Measurements from ENCODE around the gene CENPK. TPM values are rescaled to one million over a fixed set of nuclear protein-coding genes. Genes with fewer than 3 reads are reported as not detected.
"Not testable (repeated sequence)": the region's sequence is repeated elsewhere in the genome, so short reads cannot be mapped to it uniquely, and the experiment has no call there.

Gene CENPK
- total and polyA plus RNA-seq, 5 experiments from 2014 or later, result 28.6 to 71.0 (median 39.8) TPM

DNA sequence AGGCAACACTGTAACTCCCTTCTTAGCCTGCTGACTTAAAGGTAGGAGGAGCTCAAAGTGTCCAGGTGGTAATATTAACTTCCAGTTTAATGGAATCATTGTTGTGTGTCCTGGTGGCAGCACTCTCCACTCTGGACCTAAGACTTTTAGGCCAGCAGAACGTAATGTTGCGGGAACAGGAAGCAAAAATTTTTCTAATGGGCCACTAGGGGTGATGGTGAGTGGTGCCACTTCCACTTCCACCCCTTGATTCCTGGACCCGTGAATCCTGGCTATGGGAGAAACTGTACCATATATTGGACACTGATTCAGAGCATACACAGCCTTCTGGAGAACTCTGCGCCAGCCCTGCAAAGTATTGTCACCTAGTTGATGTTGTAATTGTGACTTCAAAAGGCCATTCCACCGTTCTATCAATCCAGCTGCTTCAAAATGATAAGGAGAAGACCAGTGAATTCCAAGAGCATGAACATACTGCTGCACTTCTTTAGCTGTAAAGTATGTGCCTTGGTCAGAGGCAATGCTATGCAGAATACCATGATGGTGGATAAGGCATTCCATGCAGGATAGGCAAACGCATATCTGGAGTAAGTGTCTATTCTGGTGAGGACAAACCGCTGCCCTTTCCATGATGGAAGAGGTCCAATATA lies 74.8 kb downstream of the CENPK start:
- H3K27me3 Mint-ChIP-seq, H3K4me1 Mint-ChIP-seq, ATAC-seq, H3K4me3 Mint-ChIP-seq, DNase-seq, H3K9me3 Mint-ChIP-seq, POLR2A ChIA-PET, H3K36me3 Mint-ChIP-seq: not testable (repeated sequence)
- peak overlapping the region in 2 of 10 donors; percentile 4 to 43 for H3K27ac Mint-ChIP-seq

DNA sequence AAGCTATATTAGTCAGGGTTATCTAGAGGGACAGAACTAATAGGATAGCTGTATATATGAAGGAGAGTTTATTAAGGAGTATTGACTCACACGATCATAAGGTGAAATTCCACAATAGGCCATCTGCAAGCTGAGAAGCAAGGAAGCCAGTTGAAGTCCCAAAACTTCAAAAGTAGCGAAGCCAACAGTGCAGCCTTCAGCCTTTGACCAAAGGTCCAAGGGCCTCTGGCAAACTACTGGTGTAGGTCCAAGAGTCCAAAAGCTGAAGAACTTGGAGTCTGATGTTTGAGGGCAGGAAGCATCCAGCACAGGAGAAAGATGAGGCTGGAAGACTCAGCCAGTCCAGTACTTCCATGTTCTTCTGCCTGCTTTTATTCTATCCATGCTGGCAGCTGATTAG lies 76.2 kb downstream of the CENPK start:
- peaks cover 6 to 14% (median 8%) of the 10 kb centered on the region in 4 donors for H3K4me1 Mint-ChIP-seq
- H3K4me3 Mint-ChIP-seq, H3K9me3 Mint-ChIP-seq, H3K27ac Mint-ChIP-seq, H3K36me3 Mint-ChIP-seq, ATAC-seq, POLR2A ChIA-PET, H3K27me3 Mint-ChIP-seq, DNase-seq: not testable (repeated sequence)

DNA sequence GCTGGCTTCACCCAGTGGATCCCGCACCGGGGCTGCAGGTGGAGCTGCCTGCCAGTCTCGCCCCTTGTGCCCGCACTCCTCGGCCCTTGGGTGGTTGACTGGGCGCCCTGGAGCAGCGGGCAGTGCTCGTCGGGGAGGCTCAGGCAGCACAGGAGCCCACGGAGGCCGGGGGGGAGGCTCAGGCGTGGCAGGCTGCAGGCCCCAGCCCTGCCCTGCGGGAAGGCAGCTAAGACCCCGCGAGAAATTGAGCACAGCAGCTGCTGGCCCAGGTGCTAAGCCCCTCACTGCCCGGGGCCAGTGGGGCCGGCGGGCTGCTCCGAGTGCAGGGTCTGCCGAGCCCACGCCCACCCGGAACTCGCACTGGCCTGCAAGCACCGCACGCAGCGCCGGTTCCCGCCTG lies 77.6 kb downstream of the CENPK start:
- DNase-seq (no peak), ATAC-seq (no peak)
- H3K27ac Mint-ChIP-seq, result peak overlapping the region in 1 of 10 donors; percentile 29
- no peaks in the 10 kb centered on the region for H3K36me3 Mint-ChIP-seq
- peaks cover 6 to 21% (median 9%) of the 10 kb centered on the region in 4 donors for H3K4me1 Mint-ChIP-seq
- H3K4me3 Mint-ChIP-seq, result no peak overlapping the region
- H3K27me3 Mint-ChIP-seq, result peaks cover 0 to 2% (median 0%) of the 10 kb centered on the region in 5 donors
- POLR2A ChIA-PET, result no interaction called here
- H3K9me3 Mint-ChIP-seq, result no peaks in the 10 kb centered on the region

DNA sequence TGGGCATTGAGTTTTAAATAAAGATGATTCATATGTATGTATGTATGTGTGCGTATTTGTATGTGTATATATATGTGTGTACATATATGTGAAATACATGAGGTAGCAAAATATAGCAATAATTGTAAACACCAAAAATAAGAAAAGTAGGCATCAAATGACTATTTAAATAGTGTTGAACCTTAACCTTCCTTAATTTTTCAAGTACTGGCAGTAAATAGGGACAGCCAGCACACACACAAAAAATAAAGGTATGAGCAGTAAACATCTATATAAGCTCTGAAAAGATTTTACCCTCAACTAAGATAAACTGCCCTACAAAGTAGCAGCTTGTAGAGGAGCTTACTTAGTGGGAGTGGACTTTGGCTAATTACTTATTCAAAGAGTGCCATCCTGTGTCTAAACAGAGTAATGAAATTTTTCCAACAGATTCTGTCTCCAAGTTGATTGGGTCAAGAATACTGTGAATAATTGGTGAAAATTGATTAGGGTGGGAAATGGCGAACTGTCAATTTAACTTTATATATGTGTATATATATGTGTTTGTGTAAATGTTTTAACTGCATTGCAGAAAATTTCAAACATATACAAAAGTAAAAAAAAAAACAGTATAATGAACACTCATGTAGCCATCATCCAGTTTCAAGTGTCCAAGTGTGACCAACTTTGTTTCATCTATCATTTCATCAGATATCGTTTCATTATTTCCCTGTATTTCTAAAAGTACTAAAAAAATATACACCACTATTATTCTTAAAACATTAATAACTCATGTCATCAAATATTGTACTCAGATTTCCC lies 79.2 kb downstream of the CENPK start:
- Mint-ChIP-seq H3K9me3 (no peaks in the 10 kb centered on the region), H3K36me3 (no peaks in the 10 kb centered on the region), H3K4me3 (no peak overlapping the region), H3K4me1 (peaks cover 6 to 21% (median 9%) of the 10 kb centered on the region in 4 donors), H3K27me3 (peaks cover 0 to 2% (median 0%) of the 10 kb centered on the region in 5 donors), H3K27ac (peak overlapping the region; percentile 90 to 99 (median 94))
- POLR2A ChIA-PET, result interaction anchor here (1.6 kb wide), 1 partner anchor 380 kb away, joined by 8 read pairs; no protein-coding TSS in a partner anchor
- ATAC-seq, result peak; percentile 26 to 45
- peak in 4 of 10 donors; percentile 8 to 59 (median 51) for DNase-seq

DNA sequence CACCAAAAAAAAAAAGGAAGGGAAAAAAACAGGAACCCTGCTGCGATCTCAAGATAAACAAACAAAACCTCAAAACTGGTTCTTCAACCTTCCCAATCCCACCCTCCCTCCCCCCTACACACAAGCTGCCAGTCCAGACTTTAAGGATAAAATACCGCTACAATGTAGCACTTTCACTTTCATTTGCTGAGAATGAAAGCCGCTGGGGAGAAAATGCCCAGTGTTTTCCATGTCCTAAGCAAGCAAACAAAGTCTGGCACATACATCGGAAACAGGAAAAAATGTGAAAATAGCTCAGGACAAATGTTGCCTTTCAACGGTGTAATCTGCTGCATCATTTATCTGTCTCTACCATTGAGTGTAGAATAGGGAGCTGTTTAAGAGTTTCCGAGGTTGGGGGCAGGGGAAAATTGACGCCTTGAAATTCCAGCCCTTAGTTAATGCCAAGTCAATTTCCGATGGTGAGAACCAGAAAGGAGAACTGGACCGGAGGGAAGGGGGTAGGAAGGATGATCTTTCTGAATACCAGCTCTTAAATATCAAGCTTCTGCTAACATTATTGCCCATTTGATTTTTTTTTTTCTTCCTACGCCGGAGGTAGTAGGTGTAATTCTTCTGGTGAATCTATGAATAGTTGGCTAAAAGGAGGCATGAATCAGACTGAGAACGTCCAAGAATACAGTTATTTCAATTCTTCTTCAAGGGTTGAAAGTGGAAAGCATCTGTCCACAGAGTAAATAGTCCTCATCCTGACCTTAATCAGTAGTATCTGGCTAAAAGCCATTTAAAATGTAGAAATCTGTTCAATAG lies 80.0 kb downstream of the CENPK start:
- no peak overlapping the region for H3K4me3 Mint-ChIP-seq

DNA sequence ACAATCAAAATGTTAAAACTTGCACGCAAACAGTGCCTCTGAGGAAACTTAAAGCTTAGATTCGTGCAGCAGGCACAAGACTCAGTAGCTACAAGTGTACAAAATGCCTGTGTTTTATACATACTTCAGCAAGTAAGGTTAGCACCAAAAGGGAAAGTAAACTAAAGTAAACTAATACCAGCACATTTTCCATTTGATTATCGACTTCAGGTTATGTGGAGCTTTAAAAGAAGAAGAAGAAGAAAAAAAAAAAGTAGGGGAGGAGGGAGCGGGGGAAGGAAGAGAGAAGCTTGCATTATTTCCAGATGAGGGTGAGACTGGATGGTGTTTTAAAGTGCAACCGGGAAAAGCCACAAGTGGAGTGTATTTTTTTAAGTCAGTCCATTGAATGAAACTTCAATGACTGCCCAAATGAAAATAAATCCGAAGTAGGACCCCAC lies 80.7 kb downstream of the CENPK start:
- Mint-ChIP-seq H3K4me1 (peaks cover 6 to 21% (median 9%) of the 10 kb centered on the region in 4 donors), H3K4me3 (no peak overlapping the region)
- no peak for DNase-seq

More for the DNA sequence above, 80.0 kb downstream of the CENPK start:
- ATAC-seq (no peak), DNase-seq (peak in 4 of 10 donors; percentile 17 to 40 (median 27))
- H3K27ac Mint-ChIP-seq, result peak overlapping the region; percentile 90 to 99 (median 94)
- peaks cover 0 to 2% (median 0%) of the 10 kb centered on the region in 5 donors for H3K27me3 Mint-ChIP-seq
- H3K36me3 Mint-ChIP-seq, result no peaks in the 10 kb centered on the region
- H3K9me3 Mint-ChIP-seq, result no peaks in the 10 kb centered on the region
- POLR2A ChIA-PET, result interaction anchor here (1.6 to 2.3 kb wide), 2 partner anchors 80 to 380 kb away, joined by 8 to 14 read pairs; partner anchors contain the start of genes CENPK and PPWD1
- H3K4me1 Mint-ChIP-seq, result peaks cover 6 to 21% (median 9%) of the 10 kb centered on the region in 4 donors

GRCh38 chr5:65481635-65482295 lies 81.2 kb downstream of the CENPK start, which contains the start of gene ADAMTS6:
TSS of gene ADAMTS6 (minus strand) at chr5:65481920. CDS start at chr5:65473673, 8,247 bp downstream.
- Mint-ChIP-seq H3K4me1 (peaks cover 6 to 21% (median 9%) of the 10 kb centered on the region in 4 donors), H3K36me3 (no peaks in the 10 kb centered on the region), H3K27me3 (peaks cover 0 to 2% (median 0%) of the 10 kb centered on the region in 5 donors), H3K9me3 (no peaks in the 10 kb centered on the region), H3K27ac (peak within 1 kb of the TSS; percentile 90 to 99 (median 94)), H3K4me3 (no peak within 1 kb of the TSS)
- DNase-seq (peak; percentile 62 to 92 (median 77)), ATAC-seq (peak; percentile 88 to 90)
- POLR2A ChIA-PET, result interaction anchor here (0.5 to 2.3 kb wide), 4 partner anchors 81 to 379 kb away, joined by 3 to 14 read pairs (median 6); partner anchors contain the start of genes CENPK, PPWD1 and TRIM23

More for the DNA sequence above, 80.7 kb downstream of the CENPK start:
- Mint-ChIP-seq H3K27ac (peak overlapping the region; percentile 90 to 99 (median 94)), H3K36me3 (no peaks in the 10 kb centered on the region), H3K27me3 (peaks cover 0 to 2% (median 0%) of the 10 kb centered on the region in 5 donors), H3K9me3 (no peaks in the 10 kb centered on the region)
- POLR2A ChIA-PET, result interaction anchor here (0.5 to 2.3 kb wide), 3 partner anchors 81 to 379 kb away, joined by 3 to 14 read pairs (median 8); partner anchors contain the start of genes CENPK, PPWD1 and TRIM23
- peak; percentile 21 to 26 for ATAC-seq

GRCh38 chr5:65481171-65481581 lies 81.8 kb downstream of the CENPK start:
- peak in 1 of 10 donors; percentile 7 for DNase-seq
- no peaks in the 10 kb centered on the region for H3K9me3 Mint-ChIP-seq
- H3K27ac Mint-ChIP-seq, result peak overlapping the region; percentile 90 to 99 (median 94)
- peaks cover 6 to 21% (median 9%) of the 10 kb centered on the region in 4 donors for H3K4me1 Mint-ChIP-seq
- H3K36me3 Mint-ChIP-seq, result no peaks in the 10 kb centered on the region
- H3K27me3 Mint-ChIP-seq, result peaks cover 0 to 2% (median 0%) of the 10 kb centered on the region in 5 donors
- H3K4me3 Mint-ChIP-seq, result no peak overlapping the region
- POLR2A ChIA-PET, result interaction anchor here (0.9 to 2.3 kb wide), 3 partner anchors 82 to 378 kb away, joined by 3 to 14 read pairs (median 8); partner anchors contain the start of genes CENPK and PPWD1
- no peak for ATAC-seq

DNA sequence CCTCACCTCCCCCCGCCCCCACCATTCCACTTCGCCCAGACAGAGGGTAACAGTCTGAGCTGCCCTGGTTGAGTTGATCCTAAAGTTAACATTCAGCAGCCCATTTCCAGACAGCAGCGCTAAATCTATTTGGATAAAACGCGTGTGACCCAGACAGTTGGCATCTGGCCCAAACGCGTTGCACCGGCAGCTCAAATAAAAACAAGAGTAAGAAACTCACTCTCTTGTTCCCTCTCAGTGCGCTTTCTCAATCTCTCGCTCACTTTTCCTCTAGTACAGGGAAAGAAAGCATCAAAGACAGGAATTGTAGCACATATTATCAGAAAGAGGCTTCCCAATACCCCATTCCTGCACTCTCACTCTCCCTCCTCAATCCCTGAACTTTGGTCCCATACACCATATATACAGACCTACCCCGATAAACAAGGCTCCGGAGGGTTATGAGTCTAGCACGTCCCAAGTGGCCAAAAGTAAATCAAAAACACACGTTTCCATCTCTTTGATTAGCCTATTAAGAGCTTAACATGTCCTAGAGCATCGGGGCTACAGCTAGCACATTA lies 82.6 kb downstream of the CENPK start:
- ATAC-seq, result peak; percentile 45 to 46
- POLR2A ChIA-PET, result interaction anchor here (0.7 to 1.9 kb wide), 3 partner anchors 231 to 377 kb away, joined by 3 to 9 read pairs (median 4); no protein-coding TSS in a partner anchor
- no peak overlapping the region for H3K27ac Mint-ChIP-seq
- peaks cover 0 to 2% (median 0%) of the 10 kb centered on the region in 5 donors for H3K27me3 Mint-ChIP-seq
- no peaks in the 10 kb centered on the region for H3K36me3 Mint-ChIP-seq
- H3K4me3 Mint-ChIP-seq, result no peak overlapping the region
- no peaks in the 10 kb centered on the region for H3K9me3 Mint-ChIP-seq
- peaks cover 8 to 21% (median 11%) of the 10 kb centered on the region in 4 donors for H3K4me1 Mint-ChIP-seq
- peak in 8 of 10 donors; percentile 16 to 61 (median 34) for DNase-seq

GRCh38 chr5:65479527-65479926 lies 83.4 kb downstream of the CENPK start:
- no peak for ATAC-seq
- Mint-ChIP-seq H3K27ac (no peak overlapping the region), H3K36me3 (no peaks in the 10 kb centered on the region), H3K9me3 (no peaks in the 10 kb centered on the region), H3K4me3 (no peak overlapping the region), H3K27me3 (peaks cover 0 to 2% (median 0%) of the 10 kb centered on the region in 5 donors), H3K4me1 (peaks cover 8 to 21% (median 11%) of the 10 kb centered on the region in 4 donors)
- DNase-seq, result no peak
- POLR2A ChIA-PET, result interaction anchor here (1.3 to 1.9 kb wide), 2 partner anchors 376 to 711 kb away, joined by 3 to 9 read pairs; partner anchors contain the start of genes CWC27 and SREK1IP1

DNA sequence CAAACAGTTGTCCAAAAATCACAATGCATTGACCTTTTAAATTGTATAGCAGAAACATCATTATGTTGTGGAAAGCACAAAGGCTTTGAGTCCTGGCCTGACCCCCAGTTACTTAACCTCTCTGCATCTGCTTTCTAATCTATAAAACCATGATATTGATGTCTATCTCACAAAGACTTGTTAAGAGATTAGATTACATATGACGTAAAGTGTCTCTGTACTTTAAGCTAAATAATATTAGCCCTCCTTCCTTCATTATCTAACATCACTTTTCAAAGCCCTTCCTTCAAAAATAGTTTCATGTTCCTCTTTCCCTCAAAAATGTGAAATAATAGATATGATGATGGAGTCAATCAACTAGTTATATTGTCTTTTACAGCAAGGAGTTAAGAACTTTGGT lies 84.6 kb downstream of the CENPK start:
- H3K36me3 Mint-ChIP-seq, result no peaks in the 10 kb centered on the region
- DNase-seq (no peak), ATAC-seq (no peak)
- H3K4me1 Mint-ChIP-seq, result peaks cover 6 to 19% (median 10%) of the 10 kb centered on the region in 4 donors
- no peak overlapping the region for H3K27ac Mint-ChIP-seq
- H3K9me3 Mint-ChIP-seq, result no peaks in the 10 kb centered on the region
- no peak overlapping the region for H3K4me3 Mint-ChIP-seq
- POLR2A ChIA-PET, result interaction anchor here (1.3 to 1.9 kb wide), 2 partner anchors 375 to 710 kb away, joined by 3 to 9 read pairs; partner anchors contain the start of genes CWC27 and SREK1IP1
- H3K27me3 Mint-ChIP-seq, result peaks cover 0 to 2% (median 0%) of the 10 kb centered on the region in 5 donors

Measured in naive thymus-derived CD8-positive, alpha-beta T cell (primary cell).